Measurements from ENCODE around the gene IL12RB2.

- TF ChIP-seq CTCF (IDR thresholded peaks at IDR 0.05) (no peak), EP300 (IDR thresholded peaks at IDR 0.05) (no peak)
Measured at GRCh38 chr1:67404212-67404620, 96.5 kb downstream of the IL12RB2 start.

Data from tibial nerve (tissue), 4 donors.